Esophagus squamous epithelium (tissue), 5 donors: ENCODE data around the gene TGM6. TPM values are rescaled to one million over a fixed set of nuclear protein-coding genes. Genes with fewer than 3 reads are reported as not detected.

Source experiments
- DNase-seq: peaks from one replicate; lab custom pipeline; 2025; lab: John Stamatoyannopoulos, UW
- H3K27ac ChIP-seq, 4 donors: fragments of 200-600 bp; sonication (generic); one replicate each; pipeline ENCODE4 v1.5.1; 2016 to 2019; ENCODE audit warnings: mild to moderate bottlenecking in 1 of 4
- H3K27me3 ChIP-seq, 4 donors: fragments of 200-600 bp; sonication (generic); 1 replicate in 3 of 4; 2 replicates in 1 of 4; pipeline versions ENCODE4 v1.5.1 to v1.6.0; 2017 to 2021; ENCODE audit warnings: antibody characterized with exemption in 1 of 4
- H3K36me3 ChIP-seq, 3 donors: fragments of 200-600 bp; sonication (generic); one replicate each; pipeline ENCODE4 v1.5.1; 2016 to 2019
- H3K4me1 ChIP-seq, 3 donors: fragments of 200-600 bp; sonication (generic); one replicate each; pipeline ENCODE4 v1.5.1; 2017 to 2019
- H3K4me3 ChIP-seq, 4 donors: fragments of 200-600 bp; sonication (generic); 1 replicate in 3 of 4; 2 replicates in 1 of 4; pipeline ENCODE4 v1.5.1; 2016 to 2019; ENCODE audit warnings: mild to moderate bottlenecking in 2 of 4, moderate library complexity in 1 of 4
- H3K9me3 ChIP-seq, 3 donors: fragments of 200-600 bp; sonication (generic); one replicate each; pipeline ENCODE4 v1.5.1; 2016 to 2019
- CTCF ChIP-seq, 6 experiments: fragments of 450-650 bp in 4 of 6; fragments of 200-600 bp in 2 of 6; sonication (generic) in 2 of 6; IDR thresholded peaks; one replicate each; pipeline ENCODE4 v1.5.1; 2016 to 2019; ENCODE audit warnings: antibody characterized with exemption in 6 of 6, mild to moderate bottlenecking in 4 of 6, moderate library complexity in 4 of 6
- POLR2A ChIP-seq, 4 donors: fragments of 450-650 bp; IDR thresholded peaks; one replicate each; pipeline ENCODE4 v1.6.1; 2017; ENCODE audit warnings: antibody characterized with exemption in 4 of 4, mild to moderate bottlenecking in 4 of 4, moderate library complexity in 3 of 4
- WGBS, 2 donors: methylation state at CpG; one replicate each; pipeline ENCODE4 v1.1.5; 2018; 5-methylcytosine and 5-hydroxymethylcytosine counted together
- intact Hi-C: fragments of 100-400 bp; cut with DNase I; formaldehyde crosslinking; loops from one replicate; pipeline ENCODE4 v1.15.0; 2022
- total RNA-seq, 4 donors: library from RNA; depleted of rRNA; stranded (reverse); fragments of >200 nt; gene quantifications; one replicate each; pipeline ENCODE4 v1.1.0, GENCODE V29; 2016
- donor health status: DM: yes; HTN: yes; CAD: no.

Gene TGM6
- total RNA-seq, 4 donors from 2014 or later = not detected

- no peak overlapping the region for H3K27ac ChIP-seq
- TF ChIP-seq CTCF (IDR thresholded peaks at IDR 0.05) (no peak), POLR2A (IDR thresholded peaks at IDR 0.05) (no peak)
- intact Hi-C loops = loop anchor here (5.0 kb wide), 1 partner anchor 142 kb away; no protein-coding TSS in a partner anchor
- no peaks in the 10 kb centered on the region for H3K36me3 ChIP-seq
- no peak overlapping the region for H3K4me3 ChIP-seq
- peaks cover 0 to 28% (median 0%) of the 10 kb centered on the region in 4 donors for H3K27me3 ChIP-seq
- H3K9me3 ChIP-seq = no peaks in the 10 kb centered on the region
- WGBS, 2 donors = 59 to 62% methylated on average over 4 of the region's 4 CpGs
- H3K4me1 ChIP-seq = peaks cover 0 to 8% (median 0%) of the 10 kb centered on the region in 3 donors
- DNase-seq = no peak
These were observed 30.9 kb upstream of the TGM6 start for GRCh38 chr20:2349801-2350200.

GRCh38 chr20:2350606-2351005 lies 30.1 kb upstream of the TGM6 start:
- no peak for DNase-seq
- Histone ChIP-seq H3K4me1 (peaks cover 0 to 8% (median 0%) of the 10 kb centered on the region in 3 donors), H3K9me3 (no peaks in the 10 kb centered on the region), H3K36me3 (no peaks in the 10 kb centered on the region), H3K27ac (no peak overlapping the region), H3K27me3 (peaks cover 0 to 28% (median 0%) of the 10 kb centered on the region in 4 donors), H3K4me3 (no peak overlapping the region)
- 71 to 75% methylated on average over 5 of the region's 5 CpGs for WGBS, 2 donors
- no peak for TF ChIP-seq CTCF (IDR thresholded peaks at IDR 0.05)
- intact Hi-C loops = no loop called here

- Histone ChIP-seq H3K27me3 (peaks cover 0 to 18% (median 0%) of the 10 kb centered on the region in 4 donors), H3K4me3 (no peak overlapping the region), H3K36me3 (no peaks in the 10 kb centered on the region), H3K27ac (no peak overlapping the region), H3K9me3 (no peaks in the 10 kb centered on the region), H3K4me1 (peaks cover 0 to 8% (median 0%) of the 10 kb centered on the region in 3 donors)
- intact Hi-C loops = no loop called here
- DNase-seq = no peak
- TF ChIP-seq CTCF (IDR thresholded peaks at IDR 0.05) (no peak), POLR2A (IDR thresholded peaks at IDR 0.05) (no peak)
- 34 to 40% methylated on average over 3 of the region's 3 CpGs for WGBS, 2 donors
These were observed 27.5 kb upstream of the TGM6 start for GRCh38 chr20:2353231-2353630.

- H3K27ac ChIP-seq = no peak overlapping the region
- no peak overlapping the region for H3K4me3 ChIP-seq
- peaks cover 0 to 7% (median 0%) of the 10 kb centered on the region in 3 donors for H3K4me1 ChIP-seq
- TF ChIP-seq CTCF (IDR thresholded peaks at IDR 0.05) = no peak
- peaks cover 0 to 24% (median 0%) of the 10 kb centered on the region in 3 donors for H3K9me3 ChIP-seq
- no peaks in the 10 kb centered on the region for H3K27me3 ChIP-seq
- no peaks in the 10 kb centered on the region for H3K36me3 ChIP-seq
- no peak for DNase-seq
- intact Hi-C loops = no loop called here
- WGBS, 2 donors = 20 to 62% methylated on average over 2 of the region's 2 CpGs
These were observed 23.6 kb upstream of the TGM6 start for GRCh38 chr20:2357114-2357513.

- 38 to 66% methylated on average over 3 of the region's 3 CpGs for WGBS, 2 donors
- H3K27me3 ChIP-seq = no peaks in the 10 kb centered on the region
- intact Hi-C loops = no loop called here
- H3K36me3 ChIP-seq = no peaks in the 10 kb centered on the region
- peaks cover 0 to 4% (median 0%) of the 10 kb centered on the region in 3 donors for H3K4me1 ChIP-seq
- DNase-seq = no peak
- TF ChIP-seq CTCF (IDR thresholded peaks at IDR 0.05) = no peak
- no peak for TF ChIP-seq POLR2A (IDR thresholded peaks at IDR 0.05)
- peaks cover 0 to 24% (median 0%) of the 10 kb centered on the region in 3 donors for H3K9me3 ChIP-seq
- no peak overlapping the region for H3K27ac ChIP-seq
- H3K4me3 ChIP-seq = no peak overlapping the region
These were observed 22.7 kb upstream of the TGM6 start for GRCh38 chr20:2358006-2358405.
